ENCODE results near the gene MRPL30. TPM values are rescaled to one million over a fixed set of nuclear protein-coding genes. Genes with fewer than 3 reads are reported as not detected.

MRPL30 gene
- total RNA-seq, 4 donors from 2014 or later, result 22.2 to 42.7 (median 26.2) TPM

- TF ChIP-seq CTCF (IDR thresholded peaks at IDR 0.05; ENCODE audit: low read depth), result no peak
Measured at GRCh38 chr2:99188357-99188756, 7.4 kb downstream of the MRPL30 start.

GRCh38 chr2:99190548-99190947, 9.6 kb downstream of the MRPL30 start:
- no peak for TF ChIP-seq CTCF (IDR thresholded peaks at IDR 0.05; ENCODE audit: low read depth)

GRCh38 chr2:99198103-99198841, 17.3 kb downstream of the MRPL30 start:
- TF ChIP-seq CTCF (IDR thresholded peaks at IDR 0.05; ENCODE audit: low read depth), result no peak

GRCh38 chr2:99200076-99200800, 19.3 kb downstream of the MRPL30 start:
- no peak for TF ChIP-seq CTCF (IDR thresholded peaks at IDR 0.05; ENCODE audit: low read depth)

- no peak for TF ChIP-seq CTCF (IDR thresholded peaks at IDR 0.05; ENCODE audit: low read depth)
Measured at GRCh38 chr2:99201959-99202678, 21.1 kb downstream of the MRPL30 start.

GRCh38 chr2:99205491-99205890, 24.5 kb downstream of the MRPL30 start:
- no peak for TF ChIP-seq CTCF (IDR thresholded peaks at IDR 0.05; ENCODE audit: low read depth)

GRCh38 chr2:99216096-99216495, 35.1 kb downstream of the MRPL30 start:
- no peak for TF ChIP-seq CTCF (IDR thresholded peaks at IDR 0.05; ENCODE audit: low read depth)

Data from subcutaneous adipose tissue (tissue), 4 donors.